Measurements from ENCODE around the gene RNF207.

Gene RNF207

DNA sequence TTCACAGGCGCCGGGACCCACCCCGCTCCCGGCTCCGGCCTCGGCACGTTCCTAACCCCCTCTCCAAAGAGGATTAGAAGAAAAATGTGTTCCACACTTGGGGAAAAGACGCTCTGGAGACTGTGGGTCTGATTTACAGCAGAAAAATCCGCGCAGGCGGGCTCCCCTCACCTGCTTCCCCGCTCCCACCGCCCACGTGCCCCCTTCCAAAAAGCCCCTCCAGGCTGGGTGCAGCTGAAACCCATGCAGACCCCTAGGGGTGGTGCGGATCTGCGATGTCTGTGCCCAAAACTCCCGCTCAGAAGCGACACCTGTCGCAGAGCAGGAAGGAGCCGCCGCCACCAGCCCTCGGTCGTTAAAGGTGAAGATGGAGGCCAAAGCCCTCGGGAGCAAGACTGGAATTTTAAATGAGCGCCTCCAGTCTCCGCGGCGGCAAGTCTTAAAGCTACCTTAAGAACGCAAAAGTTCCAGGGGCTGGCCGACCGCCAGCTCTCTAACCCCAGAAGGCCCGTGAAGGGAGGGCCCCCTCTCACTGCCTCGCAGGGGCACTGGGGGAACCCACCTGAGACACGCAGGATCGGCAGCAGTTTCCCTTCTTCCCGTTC, 25.1 kb upstream of the RNF207 start:
- peak overlapping the region; percentile 80 for H3K27ac Mint-ChIP-seq
- peaks cover 11 to 17% of the 10 kb centered on the region in 2 donors for H3K36me3 Mint-ChIP-seq
- peak; percentile 30 to 36 for ATAC-seq (replicated peaks)
- no peaks in the 10 kb centered on the region for H3K9me3 Mint-ChIP-seq
- H3K4me3 Mint-ChIP-seq = peak overlapping the region; percentile 71 to 76
- H3K27me3 Mint-ChIP-seq = peaks cover 35 to 43% of the 10 kb centered on the region in 2 donors
- DNase-seq = no peak
- H3K4me1 Mint-ChIP-seq = peaks cover 24 to 32% of the 10 kb centered on the region in 2 donors

DNA sequence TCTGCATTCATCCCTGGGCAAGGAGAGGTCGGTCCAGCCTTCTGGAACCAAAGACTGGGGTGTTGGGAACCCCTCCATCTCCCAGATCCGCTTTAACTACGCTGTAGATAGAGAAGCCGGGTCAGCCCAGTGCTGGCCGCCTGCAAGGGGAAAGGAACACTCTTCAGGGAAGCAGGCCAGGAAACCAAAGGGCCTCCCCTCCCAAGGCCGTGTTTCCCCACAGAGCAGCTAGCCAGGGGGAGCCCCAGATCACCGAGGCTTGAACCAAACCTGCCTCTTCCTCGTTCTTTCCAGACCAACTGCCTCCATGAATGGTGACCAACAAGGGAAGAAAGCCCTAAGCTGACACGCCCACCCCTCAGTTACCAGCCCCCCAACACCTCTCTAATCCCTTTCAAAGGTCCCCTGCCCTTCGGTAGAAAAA, 24.6 kb upstream of the RNF207 start:
- peaks cover 35 to 42% of the 10 kb centered on the region in 2 donors for H3K27me3 Mint-ChIP-seq
- no peaks in the 10 kb centered on the region for H3K9me3 Mint-ChIP-seq
- H3K4me1 Mint-ChIP-seq = peaks cover 26 to 32% of the 10 kb centered on the region in 2 donors
- ATAC-seq (replicated peaks) (peak; percentile 12 to 33), DNase-seq (no peak)
- peak overlapping the region; percentile 71 to 76 for H3K4me3 Mint-ChIP-seq
- H3K27ac Mint-ChIP-seq = peak overlapping the region; percentile 9
- peaks cover 15 to 19% of the 10 kb centered on the region in 2 donors for H3K36me3 Mint-ChIP-seq

DNA sequence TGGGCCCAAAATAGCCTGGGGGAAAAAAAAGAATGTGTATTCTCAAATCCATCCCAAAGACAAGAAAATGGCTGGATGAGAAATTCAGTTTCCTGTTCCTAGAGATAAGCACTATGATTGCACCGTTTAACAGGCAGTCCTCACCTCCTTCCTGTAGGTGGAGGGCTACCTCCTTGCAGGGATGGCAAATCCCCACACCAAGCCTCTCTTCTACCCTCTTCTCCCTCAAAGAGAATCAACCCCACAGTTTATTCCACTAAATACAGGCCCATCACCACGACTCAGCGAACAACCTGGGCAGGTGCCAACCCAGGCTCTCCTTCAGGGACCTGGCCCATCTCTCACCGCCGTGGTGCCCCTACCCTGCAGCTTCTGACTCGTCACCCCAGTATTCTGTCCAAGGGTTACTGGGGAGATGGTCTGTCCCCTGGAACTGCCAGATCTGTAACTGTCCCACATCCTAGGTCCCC, 22.4 kb upstream of the RNF207 start:
- Mint-ChIP-seq H3K27ac (no peak overlapping the region), H3K4me1 (peaks cover 28 to 33% of the 10 kb centered on the region in 2 donors), H3K4me3 (no peak overlapping the region), H3K9me3 (no peaks in the 10 kb centered on the region), H3K27me3 (peaks cover 19 to 20% of the 10 kb centered on the region in 2 donors), H3K36me3 (peaks cover 23 to 35% of the 10 kb centered on the region in 2 donors)
- ATAC-seq (replicated peaks) (peak in 1 of 2 donors; percentile 30), DNase-seq (no peak)

DNA sequence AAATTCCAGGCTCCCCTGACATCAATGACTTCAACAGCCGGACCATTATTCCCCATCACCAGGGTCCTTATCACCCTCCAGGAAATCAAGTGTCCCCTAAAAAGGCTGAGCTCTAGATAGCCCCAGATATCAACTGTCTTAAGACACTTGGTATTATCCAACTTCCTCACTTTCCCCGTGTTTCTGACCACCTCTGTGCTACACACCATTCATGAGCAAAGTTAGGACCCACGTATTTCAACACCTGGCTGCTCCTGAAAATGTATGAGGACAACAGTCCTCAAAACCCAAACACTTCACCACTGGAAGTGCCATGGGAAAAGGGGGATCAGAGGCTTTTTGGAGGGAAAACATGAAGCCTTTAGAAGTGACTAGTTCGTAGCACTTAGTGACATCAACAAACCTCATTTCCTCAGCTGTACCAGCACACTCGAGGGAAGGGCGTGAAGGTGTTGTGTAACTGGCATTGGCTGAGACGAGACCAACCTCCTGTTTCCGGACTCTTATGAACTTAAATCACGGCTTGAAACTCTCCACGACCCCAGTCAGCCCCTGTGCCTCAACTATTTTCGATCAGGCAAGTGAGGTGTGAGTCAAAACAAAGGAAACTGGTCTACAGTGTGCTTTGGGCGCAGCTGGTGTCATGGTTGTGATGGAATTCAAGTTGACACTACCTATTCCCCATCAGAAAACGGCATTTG, 21.7 kb upstream of the RNF207 start:
- no peak for DNase-seq
- H3K27ac Mint-ChIP-seq = peak overlapping the region; percentile 25
- H3K9me3 Mint-ChIP-seq = no peaks in the 10 kb centered on the region
- H3K27me3 Mint-ChIP-seq = peaks cover 13 to 14% of the 10 kb centered on the region in 2 donors
- no peak overlapping the region for H3K4me3 Mint-ChIP-seq
- peaks cover 29 to 34% of the 10 kb centered on the region in 2 donors for H3K4me1 Mint-ChIP-seq
- H3K36me3 Mint-ChIP-seq = peaks cover 30 to 42% of the 10 kb centered on the region in 2 donors
- no peak for ATAC-seq (replicated peaks)

DNA sequence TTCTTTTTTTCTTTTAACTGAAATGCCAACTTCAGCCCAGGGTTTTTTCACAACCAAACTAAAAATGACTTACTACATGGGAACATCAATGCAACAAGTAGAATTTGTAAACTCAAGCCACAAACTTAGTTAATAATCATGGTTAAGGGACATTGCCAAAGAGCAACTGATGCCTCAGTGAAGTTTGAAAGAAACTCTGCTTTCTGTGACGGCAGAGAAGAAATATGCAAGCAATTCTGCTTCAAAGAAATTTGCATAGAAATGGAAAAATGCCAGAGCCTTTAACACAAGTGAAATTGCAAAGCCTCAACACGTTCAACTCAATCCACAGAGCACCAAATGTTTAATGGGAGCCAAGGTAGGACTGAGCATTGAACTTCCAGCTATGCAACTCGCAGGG, 20.8 kb upstream of the RNF207 start:
- ATAC-seq (replicated peaks) (no peak), DNase-seq (no peak)
- Mint-ChIP-seq H3K27me3 (peaks cover 13 to 14% of the 10 kb centered on the region in 2 donors), H3K4me1 (peaks cover 31 to 43% of the 10 kb centered on the region in 2 donors), H3K9me3 (no peaks in the 10 kb centered on the region), H3K4me3 (no peak overlapping the region), H3K36me3 (peaks cover 38 to 47% of the 10 kb centered on the region in 2 donors), H3K27ac (no peak overlapping the region)

DNA sequence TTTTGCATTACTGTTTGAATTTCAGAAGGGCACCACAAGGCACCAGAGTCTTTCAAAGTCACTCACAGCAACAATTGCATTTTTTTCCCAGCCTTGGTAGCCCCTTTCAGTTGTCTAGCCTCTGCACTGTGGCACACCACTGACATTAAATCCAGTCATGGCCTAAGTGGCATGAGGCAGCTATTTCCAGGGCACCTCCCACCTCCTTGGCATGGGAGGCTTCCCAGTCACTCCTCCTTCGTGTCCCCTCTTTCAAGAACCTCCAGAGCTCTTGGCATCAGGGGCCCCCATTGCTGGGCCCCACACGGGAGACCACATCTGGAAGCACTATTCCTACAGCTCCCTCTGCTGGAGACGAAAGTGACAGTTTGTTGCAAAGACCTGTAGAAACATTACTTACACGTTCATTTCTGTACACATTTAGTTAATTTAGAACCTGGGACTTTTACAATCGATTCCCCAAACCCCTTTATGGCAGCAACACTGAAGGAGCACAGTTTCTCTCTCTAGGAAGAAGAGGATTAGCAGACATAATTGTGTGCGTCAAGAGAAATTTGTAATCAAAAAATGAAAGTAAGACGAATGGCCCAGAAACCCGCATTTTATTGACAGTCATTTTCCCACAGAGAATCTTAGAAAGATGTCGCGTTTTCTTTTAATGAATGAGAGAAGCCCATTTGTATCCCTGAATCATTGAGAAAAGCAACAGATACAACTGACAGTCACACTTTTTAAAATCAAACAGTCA, 20.1 kb upstream of the RNF207 start:
- no peaks in the 10 kb centered on the region for H3K9me3 Mint-ChIP-seq
- peaks cover 41 to 49% of the 10 kb centered on the region in 2 donors for H3K36me3 Mint-ChIP-seq
- H3K27me3 Mint-ChIP-seq = peaks cover 10% of the 10 kb centered on the region in 2 donors
- ATAC-seq (replicated peaks) (no peak), DNase-seq (no peak)
- peak overlapping the region; percentile 20 for H3K27ac Mint-ChIP-seq
- H3K4me1 Mint-ChIP-seq = peaks cover 30 to 39% of the 10 kb centered on the region in 2 donors
- no peak overlapping the region for H3K4me3 Mint-ChIP-seq

DNA sequence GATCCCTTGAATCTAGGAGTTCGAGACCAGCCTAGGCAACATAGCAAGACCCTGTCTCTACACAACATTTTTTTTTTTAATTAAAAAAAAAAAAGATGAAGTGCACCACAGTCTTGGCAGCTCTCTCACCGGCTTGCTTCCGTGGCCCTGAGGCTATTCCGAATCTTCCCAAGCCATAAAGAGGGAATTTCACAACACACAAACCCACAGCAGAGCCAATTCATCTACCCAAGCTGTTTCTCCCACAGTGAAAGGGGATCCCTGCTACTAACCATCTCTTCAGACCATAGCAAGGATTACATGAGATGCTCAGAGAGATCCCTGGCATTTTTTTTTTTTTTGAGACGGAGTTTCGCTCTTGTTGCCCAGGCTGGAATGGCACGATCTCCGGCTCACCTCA, 17.5 kb upstream of the RNF207 start:
- no peak for ATAC-seq (replicated peaks)
- no peak overlapping the region for H3K27ac Mint-ChIP-seq
- no peaks in the 10 kb centered on the region for H3K9me3 Mint-ChIP-seq
- H3K4me1 Mint-ChIP-seq = peaks cover 18 to 35% of the 10 kb centered on the region in 2 donors
- DNase-seq = no peak
- H3K36me3 Mint-ChIP-seq = peaks cover 43 to 56% of the 10 kb centered on the region in 2 donors
- H3K27me3 Mint-ChIP-seq = no peaks in the 10 kb centered on the region
- no peak overlapping the region for H3K4me3 Mint-ChIP-seq

DNA sequence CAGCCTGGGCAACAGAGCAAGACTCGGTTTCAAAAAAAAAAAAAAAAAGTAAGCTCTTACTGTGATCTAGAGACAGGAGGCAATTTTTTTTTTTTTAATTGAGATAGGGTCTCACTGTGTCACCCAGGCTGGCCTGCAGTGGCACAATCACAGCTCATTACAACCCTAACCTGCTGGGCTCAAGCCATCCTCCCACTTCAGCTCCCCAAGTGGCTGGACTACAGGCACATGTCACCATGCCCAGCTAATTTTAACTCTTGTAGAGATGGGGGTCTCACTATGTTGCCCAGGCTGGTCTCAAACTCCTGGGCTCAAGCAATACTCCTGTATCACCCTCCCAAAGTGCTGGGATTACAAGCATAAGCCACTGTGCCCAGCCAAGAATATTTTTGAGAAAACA, 14.0 kb upstream of the RNF207 start:
- Mint-ChIP-seq H3K27ac (no peak overlapping the region), H3K36me3 (peaks cover 35 to 44% of the 10 kb centered on the region in 2 donors), H3K9me3 (no peaks in the 10 kb centered on the region), H3K4me3 (no peak overlapping the region), H3K27me3 (no peaks in the 10 kb centered on the region), H3K4me1 (peaks cover 16 to 40% of the 10 kb centered on the region in 2 donors)
- DNase-seq = no peak
- no peak for ATAC-seq (replicated peaks)

DNA sequence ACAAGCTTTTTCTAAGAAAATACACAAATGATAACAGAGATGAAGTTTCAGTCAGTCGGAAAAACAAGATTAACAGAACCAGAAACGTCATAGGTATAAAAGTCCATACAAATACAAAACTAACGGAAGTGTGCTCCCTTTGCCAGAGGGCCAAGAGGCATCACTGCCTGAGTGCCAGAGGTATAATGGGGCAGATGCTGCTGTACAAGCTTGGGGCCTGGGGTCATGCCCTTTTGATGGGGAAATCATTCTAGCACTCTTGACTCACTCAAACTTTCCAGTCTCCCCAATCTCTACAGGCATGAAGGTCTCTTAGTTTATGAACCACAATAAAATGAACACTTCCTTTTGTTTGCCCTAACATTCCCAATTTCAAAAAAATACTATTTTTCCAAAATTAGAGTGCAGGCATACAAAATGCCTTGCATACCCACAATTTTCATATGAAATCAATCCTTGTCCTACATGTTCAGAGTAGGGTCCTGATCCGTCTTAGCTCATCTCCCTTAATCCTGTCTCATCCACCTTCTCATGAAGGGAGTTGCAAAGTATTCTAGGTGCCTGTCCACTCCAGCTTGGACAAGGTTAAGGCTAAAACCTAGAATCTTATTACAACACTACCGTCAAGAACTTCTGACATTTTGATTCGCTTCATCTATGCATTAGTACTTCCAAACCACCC, 8.0 kb upstream of the RNF207 start:
- ATAC-seq (replicated peaks) = no peak
- H3K4me1 Mint-ChIP-seq = peaks cover 34 to 64% of the 10 kb centered on the region in 2 donors

DNA sequence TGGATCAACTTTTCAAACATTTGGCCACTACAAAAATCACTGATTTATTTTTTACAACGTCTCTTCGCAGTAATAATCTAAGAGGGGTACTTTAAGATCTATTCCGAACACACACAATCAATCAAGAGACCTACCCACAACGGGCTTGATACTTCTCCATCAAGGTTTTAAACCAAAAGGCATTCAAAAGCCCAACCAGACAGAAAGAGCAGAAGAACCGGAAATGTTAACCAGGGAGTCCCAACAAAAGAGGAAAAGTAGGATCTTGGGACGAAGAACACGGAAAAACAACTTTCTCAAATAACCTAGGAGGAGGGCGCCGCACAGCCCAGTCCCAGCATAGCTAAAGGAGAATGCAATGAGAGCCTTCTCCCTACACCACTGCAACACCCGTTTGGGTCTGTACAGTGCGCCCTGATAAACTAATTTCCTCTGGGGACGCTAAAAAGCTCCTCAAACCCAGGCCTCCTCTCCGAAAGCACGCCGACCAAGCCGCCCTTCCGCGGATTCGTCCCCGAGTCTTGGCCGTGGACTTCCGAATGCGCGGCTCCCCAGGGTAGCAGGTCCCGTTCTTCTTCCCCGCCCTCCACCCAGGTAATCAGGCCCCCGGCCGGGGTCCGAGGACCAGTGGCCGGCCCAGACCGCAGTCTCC, 7.1 kb upstream of the RNF207 start:
- peaks cover 0 to 4% of the 10 kb centered on the region in 2 donors for H3K27me3 Mint-ChIP-seq
- peak overlapping the region; percentile 99 for H3K27ac Mint-ChIP-seq
- no peaks in the 10 kb centered on the region for H3K9me3 Mint-ChIP-seq
- peak overlapping the region; percentile 89 to 94 for H3K4me3 Mint-ChIP-seq
- peaks cover 24 to 35% of the 10 kb centered on the region in 2 donors for H3K36me3 Mint-ChIP-seq
- ATAC-seq (replicated peaks) (peak; percentile 39), DNase-seq (no peak)
- H3K4me1 Mint-ChIP-seq = peaks cover 33 to 61% of the 10 kb centered on the region in 2 donors

More for the DNA sequence above, 8.0 kb upstream of the RNF207 start:
- peaks cover 27 to 39% of the 10 kb centered on the region in 2 donors for H3K36me3 Mint-ChIP-seq
- peak overlapping the region; percentile 99 for H3K27ac Mint-ChIP-seq
- H3K9me3 Mint-ChIP-seq = no peaks in the 10 kb centered on the region
- DNase-seq = no peak
- H3K4me3 Mint-ChIP-seq = peak overlapping the region; percentile 89 to 94
- H3K27me3 Mint-ChIP-seq = peaks cover 0 to 4% of the 10 kb centered on the region in 2 donors

DNA sequence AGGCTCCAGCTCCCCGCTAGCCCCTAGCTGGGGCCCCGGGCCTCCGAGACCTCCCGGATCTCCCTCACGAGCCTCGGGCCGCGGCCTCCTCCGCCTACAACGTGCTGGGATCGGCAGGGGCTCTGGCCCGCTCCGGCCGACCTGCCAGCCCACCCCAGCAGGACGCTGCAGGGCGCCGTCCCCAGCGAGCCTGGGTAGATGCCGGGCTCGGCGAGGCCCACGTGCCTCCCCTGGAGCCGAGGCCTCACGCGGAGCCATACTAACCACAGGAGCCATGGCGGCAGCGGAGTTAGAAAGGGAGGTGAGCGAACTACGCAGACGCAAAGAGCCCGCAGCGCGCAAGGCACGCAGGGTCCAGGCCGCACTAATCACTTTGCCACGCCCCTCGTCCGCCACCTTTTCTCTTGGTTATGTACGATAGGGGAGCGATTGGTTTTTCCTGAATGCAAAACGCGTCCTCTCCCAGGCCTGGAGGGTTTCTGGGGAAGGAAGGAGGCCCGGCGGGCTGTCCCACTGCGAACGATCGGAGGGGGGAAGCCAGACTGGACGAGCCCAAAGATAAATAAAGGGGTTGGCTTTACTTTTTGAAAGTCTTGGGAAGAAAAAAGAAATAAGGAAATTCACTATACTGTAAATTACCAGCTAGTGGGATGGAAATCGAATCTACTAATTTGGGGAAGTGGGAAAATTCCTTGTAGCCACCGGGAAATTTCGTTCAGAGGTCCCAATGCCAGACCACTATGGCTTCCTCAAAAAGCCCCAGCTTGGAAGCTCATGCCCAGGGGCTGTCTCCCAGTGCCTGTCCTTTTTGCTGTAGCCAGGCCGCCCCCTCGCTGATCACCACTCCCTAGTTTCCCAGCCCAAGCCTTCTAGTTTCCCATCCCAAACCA, 6.4 kb upstream of the RNF207 start, which contains the start of gene RPL22:
Gene RPL22 (minus strand): TSS at position 298 of the 890 bp plus-strand sequence. CDS start 22 bp downstream, at position 276.
- DNase-seq (peak; percentile 95), ATAC-seq (replicated peaks) (peak; percentile 98)
- H3K9me3 Mint-ChIP-seq = no peaks in the 10 kb centered on the region
- peaks cover 0 to 4% of the 10 kb centered on the region in 2 donors for H3K27me3 Mint-ChIP-seq
- peak within 1 kb of the TSS; percentile 99 for H3K27ac Mint-ChIP-seq
- peaks cover 24 to 35% of the 10 kb centered on the region in 2 donors for H3K36me3 Mint-ChIP-seq
- H3K4me3 Mint-ChIP-seq = peak within 1 kb of the TSS; percentile 89 to 94
- peaks cover 33 to 61% of the 10 kb centered on the region in 2 donors for H3K4me1 Mint-ChIP-seq

DNA sequence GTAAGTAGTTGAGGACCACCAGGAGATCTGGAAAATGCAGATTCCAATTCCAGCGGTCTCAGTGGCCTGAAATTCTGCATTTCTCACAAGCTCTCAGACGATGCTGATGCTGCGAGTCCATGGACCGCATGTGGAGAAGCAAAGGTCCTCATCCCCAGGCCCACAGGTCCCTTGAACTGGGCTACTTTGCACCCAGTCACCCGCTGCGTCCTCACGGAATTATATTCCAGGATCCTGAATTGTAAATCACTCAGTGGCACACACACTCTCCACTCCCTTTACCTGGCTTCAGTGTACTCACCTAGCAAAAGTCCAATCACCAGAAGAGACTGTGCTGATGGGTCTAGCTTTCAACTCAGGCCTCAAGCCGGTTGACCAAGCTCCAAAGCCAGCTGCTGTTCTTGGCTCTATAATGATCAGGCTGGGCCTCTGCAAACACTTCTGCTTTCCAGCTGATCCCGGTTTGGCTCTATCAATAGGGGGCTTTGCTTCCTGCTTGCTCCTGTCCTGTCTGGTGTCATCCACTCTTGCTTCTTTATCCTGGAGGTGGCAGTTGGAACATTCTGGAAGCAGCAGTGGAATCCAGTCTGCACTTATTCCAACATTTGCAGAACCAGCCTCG, 5.6 kb upstream of the RNF207 start:
- ATAC-seq (replicated peaks) (no peak), DNase-seq (no peak)
- no peaks in the 10 kb centered on the region for H3K9me3 Mint-ChIP-seq
- peaks cover 24 to 35% of the 10 kb centered on the region in 2 donors for H3K36me3 Mint-ChIP-seq
- H3K4me3 Mint-ChIP-seq = peak overlapping the region; percentile 89 to 94
- H3K27ac Mint-ChIP-seq = peak overlapping the region; percentile 99
- peaks cover 0 to 4% of the 10 kb centered on the region in 2 donors for H3K27me3 Mint-ChIP-seq
- H3K4me1 Mint-ChIP-seq = peaks cover 33 to 61% of the 10 kb centered on the region in 2 donors

All from stimulated activated naive B cell treated with anti-CD40 and anti-IgM and Interleukin-4, amounts not matched to agents 10 μg/mL and 1 μg/mL and 100 μg/mL, for 72 hours (primary cell).